HEK293T (cell line): ENCODE results near the gene TBC1D10A.

Experiments
- BHLHE40 ChIP-seq: fragments of 450-650 bp; IDR thresholded peaks from 2 replicates; pipeline ENCODE4 v1.6.1; 2016; ENCODE audit warnings: mild to moderate bottlenecking, moderate library complexity, borderline replicate concordance
- FOXK2 ChIP-seq: fragments of 450-650 bp; IDR thresholded peaks from 2 replicates; pipeline ENCODE4 v1.6.1; 2016; ENCODE audit warnings: mild to moderate bottlenecking
- FOXM1 ChIP-seq: fragments of 450-650 bp; IDR thresholded peaks from 2 replicates; pipeline ENCODE4 v1.6.1; 2017; ENCODE audit warnings: mild to moderate bottlenecking, borderline replicate concordance
- LEF1 ChIP-seq: fragments of 450-650 bp; IDR thresholded peaks from 2 replicates; pipeline ENCODE4 v1.6.1; 2017; ENCODE audit warnings: mild to moderate bottlenecking, borderline replicate concordance
- NFRKB ChIP-seq: fragments of 450-650 bp; IDR thresholded peaks from 2 replicates; pipeline ENCODE4 v1.6.1; 2016; ENCODE audit warnings: mild to moderate bottlenecking, moderate library complexity
- SP1 ChIP-seq: fragments of 450-650 bp; IDR thresholded peaks from 2 replicates; pipeline ENCODE4 v1.6.1; 2017
- TARDBP ChIP-seq: fragments of 450-650 bp; IDR thresholded peaks from 2 replicates; pipeline ENCODE4 v1.6.1; 2016

- TF ChIP-seq FOXK2 (no peak), SP1 (no peak), FOXM1 (no peak), NFRKB (no peak), BHLHE40 (no peak), TARDBP (no peak), LEF1 (no peak)
Measured at GRCh38 chr22:30344447-30345200, 17.9 kb upstream of the TBC1D10A start.
